Measurements from ENCODE around the gene DUSP22.

Gene DUSP22

DNA sequence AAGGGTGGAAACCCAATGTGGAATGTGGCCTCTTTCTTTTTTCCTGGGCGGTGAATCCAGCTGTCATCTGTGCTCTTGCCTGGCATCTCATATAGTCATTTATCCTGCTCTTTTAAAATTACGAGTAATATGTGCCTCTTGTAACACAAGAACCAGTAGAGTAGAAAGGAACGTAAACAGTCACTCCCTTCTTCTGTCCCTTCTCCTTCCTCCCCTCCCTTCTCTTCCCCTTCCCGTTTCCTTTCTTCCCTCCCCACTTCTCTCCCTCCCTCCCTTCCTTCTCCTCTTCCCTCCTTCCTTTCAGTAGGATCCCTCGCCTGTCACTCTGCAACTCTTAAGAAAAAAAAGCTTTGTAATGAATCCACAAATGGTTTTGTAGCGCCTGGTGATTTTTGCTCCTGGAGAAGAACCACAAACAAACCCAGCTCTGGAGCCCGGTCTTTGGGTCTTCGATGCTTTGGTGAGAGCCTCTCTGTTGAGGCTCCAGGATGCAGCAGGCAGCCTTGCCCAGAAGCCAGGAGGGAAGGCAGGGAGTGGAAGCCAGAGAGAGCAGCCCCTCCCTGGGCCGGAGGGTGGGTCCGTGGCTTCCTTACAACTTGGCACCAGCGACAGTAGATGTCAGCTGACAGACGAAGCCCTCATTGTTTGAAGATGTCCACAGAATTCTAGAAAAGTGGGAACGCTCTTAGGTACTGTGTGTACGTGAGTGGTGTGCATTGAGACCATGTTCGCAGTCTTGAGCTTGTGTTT, 15.0 kb downstream of the DUSP22 start:
- Mint-ChIP-seq H3K36me3 (ENCODE audit: low read depth) (peaks cover 10% of the 10 kb centered on the region), H3K4me3 (no peak overlapping the region), H3K27ac (no peak overlapping the region), H3K4me1 (peaks cover 20% of the 10 kb centered on the region), H3K27me3 (no peaks in the 10 kb centered on the region), H3K9me3 (no peaks in the 10 kb centered on the region)
- ATAC-seq: no peak
- no peak for DNase-seq

- Mint-ChIP-seq H3K36me3 (ENCODE audit: low read depth) (peaks cover 10% of the 10 kb centered on the region), H3K4me1 (peaks cover 26% of the 10 kb centered on the region), H3K27ac (no peak overlapping the region), H3K4me3 (no peak overlapping the region), H3K27me3 (no peaks in the 10 kb centered on the region), H3K9me3 (no peaks in the 10 kb centered on the region)
- DNase-seq (no peak), ATAC-seq (no peak)
These were observed 15.6 kb downstream of the DUSP22 start for GRCh38 chr6:307874-308273.

DNA sequence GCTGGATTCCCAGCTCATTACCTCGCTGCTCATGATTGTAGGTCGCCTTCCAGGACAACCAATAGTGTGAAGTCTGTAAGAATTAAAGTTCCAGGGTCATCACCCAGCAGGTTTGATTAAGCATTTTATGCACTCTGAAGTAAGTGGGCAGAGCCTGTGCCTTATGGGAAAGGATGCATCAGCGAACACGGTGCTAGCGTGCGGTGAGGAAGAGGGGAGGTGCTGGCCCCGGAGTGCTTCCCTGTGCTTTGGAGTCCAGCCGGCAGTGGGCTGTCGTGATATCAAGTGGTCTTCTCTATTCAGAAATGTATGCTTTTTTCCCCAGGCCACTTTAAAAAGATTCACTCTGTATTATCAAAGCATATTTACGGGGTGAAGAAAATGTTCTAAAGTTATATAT, 16.0 kb downstream of the DUSP22 start:
- no peaks in the 10 kb centered on the region for H3K9me3 Mint-ChIP-seq
- H3K27ac Mint-ChIP-seq: no peak overlapping the region

DNA sequence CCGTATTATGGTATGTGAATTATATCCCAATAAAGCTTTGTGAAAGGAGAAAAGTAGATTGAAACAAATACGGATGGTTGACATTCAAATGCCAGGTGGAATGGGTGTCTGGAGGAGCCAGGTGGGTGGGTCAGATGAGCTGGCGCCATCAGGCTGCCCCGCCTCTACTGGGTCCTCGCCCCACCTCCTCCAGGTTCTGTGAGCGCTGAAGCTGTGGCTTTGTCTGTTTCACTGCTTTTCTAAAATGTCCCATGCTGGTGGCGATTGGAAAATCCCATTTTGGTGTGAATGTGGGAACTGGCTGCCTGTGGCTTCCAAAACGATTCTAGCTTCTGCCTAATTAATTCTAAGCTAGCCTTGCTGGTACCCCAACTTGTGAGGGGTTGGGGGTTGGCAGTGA, 16.5 kb downstream of the DUSP22 start:
- H3K27ac Mint-ChIP-seq: no peak overlapping the region
- H3K36me3 Mint-ChIP-seq (ENCODE audit: low read depth): peaks cover 10% of the 10 kb centered on the region
- ATAC-seq (no peak), DNase-seq (no peak)
- H3K27me3 Mint-ChIP-seq: no peaks in the 10 kb centered on the region
- no peaks in the 10 kb centered on the region for H3K9me3 Mint-ChIP-seq
- H3K4me1 Mint-ChIP-seq: peaks cover 31% of the 10 kb centered on the region
- no peak overlapping the region for H3K4me3 Mint-ChIP-seq

More for the DNA sequence above, 16.0 kb downstream of the DUSP22 start:
- no peak for DNase-seq
- no peak for ATAC-seq
- Mint-ChIP-seq H3K4me3 (no peak overlapping the region), H3K36me3 (ENCODE audit: low read depth) (peaks cover 10% of the 10 kb centered on the region), H3K27me3 (no peaks in the 10 kb centered on the region), H3K4me1 (peaks cover 31% of the 10 kb centered on the region)

DNA sequence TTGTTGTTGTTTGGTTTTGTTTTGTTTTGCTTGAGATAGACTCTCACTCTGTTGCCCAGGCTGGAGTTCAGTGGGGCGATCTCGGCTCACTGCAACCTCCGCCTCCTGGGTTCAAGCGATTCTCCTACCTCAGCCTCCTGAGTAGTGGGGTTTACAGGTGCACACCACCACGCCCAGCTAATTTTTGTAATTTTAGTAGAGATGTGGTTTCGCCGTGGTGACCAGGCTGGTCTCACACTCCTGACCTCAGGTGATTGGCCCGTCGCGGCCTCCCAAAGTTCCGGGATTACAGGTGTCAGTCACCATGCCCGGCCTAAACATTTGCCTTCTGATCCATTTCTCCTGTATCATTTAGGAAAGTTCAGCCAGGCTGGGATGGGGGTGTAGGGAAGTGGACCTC, 17.7 kb downstream of the DUSP22 start:
- Mint-ChIP-seq H3K4me3 (no peak overlapping the region), H3K27ac (peak overlapping the region; percentile 4)
- ATAC-seq: no peak

GRCh38 chr6:310671-311070, 18.4 kb downstream of the DUSP22 start:
- no peak overlapping the region for H3K27ac Mint-ChIP-seq
- ATAC-seq (no peak), DNase-seq (no peak)
- H3K4me3 Mint-ChIP-seq: no peak overlapping the region
- no peaks in the 10 kb centered on the region for H3K9me3 Mint-ChIP-seq
- H3K4me1 Mint-ChIP-seq: peaks cover 34% of the 10 kb centered on the region
- H3K27me3 Mint-ChIP-seq: no peaks in the 10 kb centered on the region
- peaks cover 9% of the 10 kb centered on the region for H3K36me3 Mint-ChIP-seq (ENCODE audit: low read depth)

More for the DNA sequence above, 17.7 kb downstream of the DUSP22 start:
- peaks cover 31% of the 10 kb centered on the region for H3K4me1 Mint-ChIP-seq
- no peak for DNase-seq
- H3K36me3 Mint-ChIP-seq (ENCODE audit: low read depth): peaks cover 6% of the 10 kb centered on the region
- H3K27me3 Mint-ChIP-seq: no peaks in the 10 kb centered on the region
- H3K9me3 Mint-ChIP-seq: no peaks in the 10 kb centered on the region

GRCh38 chr6:311679-312220, 19.5 kb downstream of the DUSP22 start:
- Mint-ChIP-seq H3K27me3 (no peaks in the 10 kb centered on the region), H3K27ac (no peak overlapping the region), H3K9me3 (no peaks in the 10 kb centered on the region), H3K4me3 (no peak overlapping the region), H3K36me3 (ENCODE audit: low read depth) (peaks cover 10% of the 10 kb centered on the region), H3K4me1 (peaks cover 35% of the 10 kb centered on the region)
- peak; percentile 50 for ATAC-seq
- DNase-seq: no peak

DNA sequence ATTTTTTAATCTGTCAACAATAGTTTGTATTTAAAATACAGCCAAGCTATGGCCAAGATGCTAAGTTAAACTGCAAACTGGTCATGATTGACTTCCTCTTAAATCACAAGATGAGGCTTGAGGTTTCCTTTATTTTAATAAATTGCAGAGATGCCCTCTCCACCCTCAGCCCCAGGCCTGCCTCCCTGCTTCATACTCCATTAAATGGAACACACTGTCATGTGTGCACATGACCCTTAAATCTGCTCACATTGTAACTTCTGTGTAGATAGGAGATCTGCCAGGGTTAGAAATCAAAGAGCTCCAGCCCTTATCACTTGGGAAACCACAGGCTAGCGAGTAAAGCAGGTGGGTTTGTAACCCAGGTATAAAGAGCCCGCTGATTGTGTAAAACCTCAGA, 20.8 kb downstream of the DUSP22 start:
- H3K4me3 Mint-ChIP-seq: no peak overlapping the region

DNA sequence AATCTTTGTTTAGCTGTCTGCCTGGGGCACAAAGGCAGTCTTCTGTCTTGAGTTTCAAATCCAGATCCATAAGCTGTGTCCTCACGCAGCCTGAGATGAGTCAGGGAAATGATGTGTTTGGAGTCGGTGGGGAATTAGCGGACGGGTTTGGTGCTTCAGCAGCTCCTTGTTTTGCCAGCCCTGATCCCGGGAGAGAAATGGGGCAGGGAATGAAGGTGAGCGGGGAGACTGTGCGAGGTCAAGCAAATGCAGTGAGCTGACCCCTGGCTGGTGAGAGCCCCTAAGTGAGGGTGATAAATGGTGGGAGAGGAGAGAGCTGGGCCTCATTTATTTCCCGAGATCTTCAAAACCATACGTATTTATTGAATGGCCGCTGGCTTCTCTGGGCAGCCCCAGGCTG, 21.6 kb downstream of the DUSP22 start:
- DNase-seq (no peak), ATAC-seq (no peak)
- Mint-ChIP-seq H3K4me3 (no peak overlapping the region), H3K27ac (no peak overlapping the region), H3K4me1 (peaks cover 48% of the 10 kb centered on the region), H3K27me3 (no peaks in the 10 kb centered on the region), H3K36me3 (ENCODE audit: low read depth) (peaks cover 6% of the 10 kb centered on the region), H3K9me3 (no peaks in the 10 kb centered on the region)

More for the DNA sequence above, 20.8 kb downstream of the DUSP22 start:
- H3K27ac Mint-ChIP-seq: no peak overlapping the region
- ATAC-seq (peak; percentile 16), DNase-seq (no peak)
- H3K9me3 Mint-ChIP-seq: no peaks in the 10 kb centered on the region
- peaks cover 6% of the 10 kb centered on the region for H3K36me3 Mint-ChIP-seq (ENCODE audit: low read depth)
- peaks cover 47% of the 10 kb centered on the region for H3K4me1 Mint-ChIP-seq
- no peaks in the 10 kb centered on the region for H3K27me3 Mint-ChIP-seq

DNA sequence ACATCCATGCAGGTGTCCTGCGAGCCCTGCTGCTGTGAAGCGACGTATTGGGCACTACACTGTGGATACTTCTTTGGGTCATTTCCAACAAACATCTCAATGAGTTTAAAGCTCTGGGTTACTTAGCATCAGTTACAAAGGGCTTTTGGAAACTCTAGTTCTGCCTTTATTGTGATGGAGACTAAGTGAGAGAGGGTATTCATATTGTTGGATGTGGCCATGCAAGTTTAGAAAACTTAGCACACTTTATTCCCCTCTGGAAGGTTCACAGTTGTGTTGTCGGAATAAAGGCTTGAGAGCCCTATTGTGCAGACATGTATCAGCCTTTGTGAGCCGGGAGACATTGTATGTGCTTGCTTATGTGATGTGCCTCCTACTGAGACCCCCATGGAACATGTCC, 22.1 kb downstream of the DUSP22 start:
- ATAC-seq (no peak), DNase-seq (no peak)
- H3K4me1 Mint-ChIP-seq: peaks cover 45% of the 10 kb centered on the region
- no peaks in the 10 kb centered on the region for H3K9me3 Mint-ChIP-seq
- no peaks in the 10 kb centered on the region for H3K27me3 Mint-ChIP-seq
- H3K36me3 Mint-ChIP-seq (ENCODE audit: low read depth): peaks cover 6% of the 10 kb centered on the region
- H3K27ac Mint-ChIP-seq: no peak overlapping the region
- H3K4me3 Mint-ChIP-seq: no peak overlapping the region

DNA sequence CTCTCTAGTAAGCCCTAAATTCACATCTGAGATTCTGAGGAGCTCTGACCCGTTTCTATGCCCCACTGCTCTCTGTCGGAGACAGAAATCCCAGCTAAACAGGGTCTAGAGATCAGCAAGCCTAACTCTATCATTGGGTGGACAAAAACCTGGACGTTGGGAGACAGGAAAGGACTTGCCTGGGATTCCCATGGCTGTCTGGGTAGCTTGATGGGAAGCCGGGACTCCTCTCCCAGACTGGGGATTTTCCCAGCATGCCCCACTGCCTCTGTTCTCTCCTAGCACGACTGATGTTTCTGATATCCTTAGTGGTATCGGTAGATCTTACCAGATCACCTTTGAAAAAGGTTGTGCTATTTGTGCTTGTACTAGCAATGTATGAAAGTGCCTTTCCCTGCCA, 22.9 kb downstream of the DUSP22 start:
- DNase-seq: no peak
- H3K9me3 Mint-ChIP-seq: no peaks in the 10 kb centered on the region
- H3K27ac Mint-ChIP-seq: no peak overlapping the region
- peaks cover 45% of the 10 kb centered on the region for H3K4me1 Mint-ChIP-seq
- no peaks in the 10 kb centered on the region for H3K27me3 Mint-ChIP-seq
- peaks cover 6% of the 10 kb centered on the region for H3K36me3 Mint-ChIP-seq (ENCODE audit: low read depth)
- no peak overlapping the region for H3K4me3 Mint-ChIP-seq
- no peak for ATAC-seq

- ATAC-seq (no peak), DNase-seq (no peak)
- H3K4me1 Mint-ChIP-seq: peaks cover 40% of the 10 kb centered on the region
- H3K27me3 Mint-ChIP-seq: no peaks in the 10 kb centered on the region
- H3K9me3 Mint-ChIP-seq: no peaks in the 10 kb centered on the region
- no peak overlapping the region for H3K4me3 Mint-ChIP-seq
- no peak overlapping the region for H3K27ac Mint-ChIP-seq
- peaks cover 6% of the 10 kb centered on the region for H3K36me3 Mint-ChIP-seq (ENCODE audit: low read depth)
These were observed 23.9 kb downstream of the DUSP22 start for GRCh38 chr6:315921-316752.

- no peak overlapping the region for H3K27ac Mint-ChIP-seq
- no peak for ATAC-seq
- no peak for DNase-seq
- H3K27me3 Mint-ChIP-seq: no peaks in the 10 kb centered on the region
- no peak overlapping the region for H3K4me3 Mint-ChIP-seq
- H3K36me3 Mint-ChIP-seq (ENCODE audit: low read depth): peaks cover 6% of the 10 kb centered on the region
- peaks cover 36% of the 10 kb centered on the region for H3K4me1 Mint-ChIP-seq
- no peaks in the 10 kb centered on the region for H3K9me3 Mint-ChIP-seq
These were observed 24.4 kb downstream of the DUSP22 start for GRCh38 chr6:316753-317038.

- no peak overlapping the region for H3K27ac Mint-ChIP-seq
- no peak overlapping the region for H3K4me3 Mint-ChIP-seq
- DNase-seq (no peak), ATAC-seq (no peak)
- no peaks in the 10 kb centered on the region for H3K9me3 Mint-ChIP-seq
- no peaks in the 10 kb centered on the region for H3K27me3 Mint-ChIP-seq
- peaks cover 33% of the 10 kb centered on the region for H3K4me1 Mint-ChIP-seq
- H3K36me3 Mint-ChIP-seq (ENCODE audit: low read depth): peaks cover 6% of the 10 kb centered on the region
These were observed 24.8 kb downstream of the DUSP22 start for GRCh38 chr6:317060-317447.
